Common myeloid progenitor, CD34-positive (primary cell): ENCODE measurements around the gene SENP8.

Experiments
- CTCF ChIA-PET: fragments of 350-600 bp; sonication (Branson Sonifier 250); formaldehyde crosslinking; loops from one replicate; lab custom pipeline; 2021; ENCODE audit warnings: antibody characterized with exemption; lab: Charles Lee
- POLR2A ChIA-PET: fragments of 350-600 bp; sonication (Branson Sonifier 250); formaldehyde crosslinking; loops from one replicate; lab custom pipeline; 2021; ENCODE audit warnings: antibody characterized with exemption; lab: Charles Lee
- DNase-seq, 3 donors: peaks; one replicate each; pipeline versions ENCODE4 v3.0.0 to v3.0.0-alpha.2; 2013
- H3K27ac ChIP-seq, 2 experiments: 1 replicate in 1 of 2; 2 replicates in 1 of 2; pipeline ENCODE4 v1.7.0; 2013; ENCODE audit warnings: inconsistent platforms in 2 of 2, low read length in 2 of 2, mild to moderate bottlenecking in 2 of 2, low read depth in 1 of 2, moderate library complexity in 1 of 2; ENCODE audit not compliant: severe bottlenecking in 2 of 2, insufficient read depth in 1 of 2, poor library complexity in 1 of 2
- H3K27me3 ChIP-seq, 5 experiments: replicated peaks in 2 of 5; 1 replicate in 3 of 5; 2 replicates in 2 of 5; pipeline versions ENCODE4 v1.6.1 to v1.7.0; 2013; ENCODE audit warnings: low read length in 4 of 5, mild to moderate bottlenecking in 2 of 5, moderate library complexity in 2 of 5, inconsistent platforms in 1 of 5; ENCODE audit not compliant: insufficient read depth in 5 of 5, control insufficient read depth in 4 of 5
- H3K36me3 ChIP-seq, 4 experiments: 1 replicate in 2 of 4; 2 replicates in 2 of 4; pipeline versions ENCODE4 v1.6.1 to v1.7.0; 2013; ENCODE audit warnings: low read length in 3 of 4, control low read depth in 1 of 4, mild to moderate bottlenecking in 1 of 4; ENCODE audit not compliant: control insufficient read depth in 4 of 4, insufficient read depth in 4 of 4
- H3K4me1 ChIP-seq, 4 experiments: 1 replicate in 3 of 4; 2 replicates in 1 of 4; pipeline versions ENCODE4 v1.6.1 to v1.7.1; 2013; ENCODE audit warnings: low read length in 3 of 4, mild to moderate bottlenecking in 3 of 4, control low read depth in 1 of 4, inconsistent platforms in 1 of 4, moderate library complexity in 1 of 4; ENCODE audit not compliant: control insufficient read depth in 4 of 4, insufficient read depth in 4 of 4; ENCODE audit errors: control extremely low read depth in 1 of 4
- H3K4me3 ChIP-seq, 7 experiments: 1 replicate in 4 of 7; 2 replicates in 3 of 7; pipeline versions ENCODE4 v1.5.1 to v1.7.0; 2013; ENCODE audit warnings: mild to moderate bottlenecking in 7 of 7, low read length in 6 of 7, moderate library complexity in 6 of 7, inconsistent platforms in 2 of 7, low read depth in 2 of 7, control low read depth in 1 of 7; ENCODE audit not compliant: insufficient read depth in 4 of 7, control insufficient read depth in 1 of 7; ENCODE audit errors: extremely low read depth in 1 of 7
- H3K9me3 ChIP-seq, 5 experiments: 1 replicate in 4 of 5; 2 replicates in 1 of 5; pipeline versions ENCODE4 v1.6.1 to v1.7.1; 2013; ENCODE audit warnings: low read length in 4 of 5, mild to moderate bottlenecking in 2 of 5, inconsistent platforms in 1 of 5, low read depth in 1 of 5, moderate library complexity in 1 of 5; ENCODE audit not compliant: control insufficient read depth in 4 of 5, insufficient read depth in 2 of 5; ENCODE audit errors: control extremely low read depth in 1 of 5
- WGBS: methylation state at CpG from one replicate; pipeline ENCODE4 v1.1.5; 2013; ENCODE audit not compliant: insufficient coverage; 5-methylcytosine and 5-hydroxymethylcytosine counted together

SENP8 gene

DNA sequence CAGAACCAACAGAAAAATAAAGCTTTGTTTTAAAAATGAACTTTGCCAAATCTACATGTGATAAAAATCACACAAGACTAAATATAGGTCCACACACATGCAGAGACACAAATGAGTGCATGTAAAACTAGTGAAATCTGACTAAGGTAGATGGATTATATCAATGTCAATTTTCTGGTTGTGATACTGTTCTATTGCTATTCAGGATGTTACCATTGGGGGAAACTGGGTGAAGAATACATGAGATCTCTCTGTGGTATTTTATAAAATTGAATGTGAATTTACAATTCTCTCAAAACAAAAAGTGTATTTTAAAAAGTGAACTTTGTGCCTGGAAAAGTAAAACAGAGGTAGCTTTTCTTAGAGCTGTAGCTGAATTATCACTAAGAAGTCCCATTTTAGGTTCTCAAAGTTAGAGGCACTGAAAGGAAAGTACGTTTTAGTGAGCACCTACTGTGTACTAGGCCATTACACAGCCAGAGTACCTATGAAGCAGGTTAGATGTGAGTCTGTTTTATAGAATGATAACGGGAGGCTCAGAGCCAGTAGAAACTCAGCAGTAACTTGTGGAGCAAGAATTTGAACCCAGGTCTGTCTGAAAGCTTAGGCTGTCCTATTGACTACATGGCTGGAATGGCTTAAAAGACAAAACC is 71.2 kb downstream of the SENP8 start:
- CTCF ChIA-PET: interaction anchor here (0.9 to 1.7 kb wide), 2 partner anchors 33 to 95 kb away, joined by 3 to 4 read pairs; no protein-coding TSS in a partner anchor
- Histone ChIP-seq H3K27ac (no peak overlapping the region), H3K36me3 (no peaks in the 10 kb centered on the region), H3K4me3 (no peak overlapping the region), H3K9me3 (peaks cover 0 to 1% (median 0%) of the 10 kb centered on the region in 5 experiments), H3K4me1 (peaks cover 0 to 2% (median under 1%) of the 10 kb centered on the region in 4 experiments), H3K27me3 (peaks cover 4 to 13% (median 9%) of the 10 kb centered on the region in 5 experiments)
- POLR2A ChIA-PET: interaction anchor here (0.6 kb wide), 1 partner anchor 403 kb away, joined by 3 read pairs; no protein-coding TSS in a partner anchor
- DNase-seq: no peak
- WGBS: 100% methylated on average over 1 of the region's 2 CpGs

DNA sequence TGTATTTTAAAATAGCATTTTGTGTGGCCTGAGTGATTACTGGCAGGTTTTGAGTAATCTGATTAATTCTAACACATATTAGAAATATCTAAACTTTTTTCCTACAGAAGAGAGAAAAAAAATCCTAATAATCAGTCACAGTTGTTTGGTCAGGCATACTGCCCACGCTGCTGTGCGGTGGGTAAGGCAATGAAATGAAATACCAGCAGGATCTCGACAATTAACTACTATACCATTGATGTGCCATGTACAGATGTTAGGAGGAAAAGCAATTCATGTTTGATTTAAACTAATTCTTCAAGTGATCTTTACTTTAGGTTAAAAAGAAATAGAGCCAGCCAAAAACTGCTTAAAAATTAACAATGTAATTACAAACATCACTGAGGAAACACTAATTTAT is 74.2 kb downstream of the SENP8 start:
- DNase-seq: no peak
- POLR2A ChIA-PET: no interaction called here

More for the DNA sequence above, 74.2 kb downstream of the SENP8 start:
- no CpG with 5 or more reads among the region's 3 CpGs for WGBS
- peaks cover 0 to 12% (median 8%) of the 10 kb centered on the region in 5 experiments for H3K27me3 ChIP-seq
- no peaks in the 10 kb centered on the region for H3K36me3 ChIP-seq
- H3K27ac ChIP-seq: no peak overlapping the region
- peaks cover 5 to 14% (median 7%) of the 10 kb centered on the region in 4 experiments for H3K4me1 ChIP-seq
- peaks cover 0 to 1% (median 0%) of the 10 kb centered on the region in 5 experiments for H3K9me3 ChIP-seq
- no peak overlapping the region for H3K4me3 ChIP-seq
- CTCF ChIA-PET: no interaction called here
